Measurements from ENCODE around the gene ATP6V1D.

DNA sequence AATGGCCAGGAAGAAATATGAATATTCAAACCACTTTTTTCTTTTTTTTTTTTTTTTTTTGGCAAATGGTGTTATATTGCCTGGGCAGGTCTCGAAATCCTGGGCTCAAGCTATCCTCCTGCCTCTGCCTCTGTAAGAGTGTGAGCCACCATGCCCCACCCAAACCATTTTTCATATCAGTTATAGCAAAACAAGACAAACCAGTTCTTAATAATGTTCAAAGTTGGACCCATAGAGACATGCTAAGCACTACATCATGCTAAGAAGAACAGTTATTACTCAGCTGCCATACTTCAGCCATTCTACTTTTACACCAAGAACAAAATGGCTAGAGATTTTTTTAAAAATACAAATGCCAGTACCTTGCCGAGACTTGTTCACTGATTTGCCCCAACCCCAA is 26.0 kb upstream of the ATP6V1D start:
- TF ChIP-seq YY1 (IDR thresholded peaks at IDR 0.05; ENCODE audit: insufficient read depth, insufficient read length) (no peak), ZNF274 (IDR thresholded peaks at IDR 0.05; ENCODE audit: low read depth, low read length) (no peak)

Data from NT2/D1 (cell line).